Nephron progenitor cell (in vitro differentiated cells): ENCODE results near the gene CD72.
"Not testable (repeated sequence)": the region's sequence is repeated elsewhere in the genome, so short reads cannot be mapped to it uniquely, and the experiment has no call there.

Experiments
- DNase-seq: peaks from one replicate; pipeline ENCODE4 v3.0.0; 2021
- H3K27ac Mint-ChIP-seq: 2 replicates; pipeline ENCODE4 v1.8.0; 2021; ENCODE audit warnings: mild to moderate bottlenecking, moderate library complexity, mixed read lengths
- H3K27me3 Mint-ChIP-seq: 2 replicates; pipeline ENCODE4 v1.8.0; 2021; ENCODE audit warnings: mild to moderate bottlenecking, low read depth, mixed read lengths; ENCODE audit not compliant: poor library complexity
- H3K36me3 Mint-ChIP-seq: 2 replicates; pipeline ENCODE4 v1.8.0; 2021; ENCODE audit warnings: low read depth, mixed read lengths
- H3K4me1 Mint-ChIP-seq: 2 replicates; pipeline ENCODE4 v1.8.0; 2021; ENCODE audit warnings: mixed read lengths
- H3K4me3 Mint-ChIP-seq: 2 replicates; pipeline ENCODE4 v1.8.0; 2021; ENCODE audit warnings: mild to moderate bottlenecking, moderate library complexity, mixed read lengths
- H3K9me3 Mint-ChIP-seq: 2 replicates; pipeline ENCODE4 v1.8.0; 2021; ENCODE audit warnings: mild to moderate bottlenecking, moderate library complexity, mixed read lengths
- CTCF ChIP-seq: fragments of 200-600 bp; sonication (generic); IDR thresholded peaks from 2 replicates; pipeline ENCODE4 v1.5.0; 2021; ENCODE audit warnings: antibody characterized with exemption

Gene CD72

GRCh38 chr9:35579659-35580227, 38.5 kb downstream of the CD72 start:
- Mint-ChIP-seq H3K9me3 (peaks cover 33% of the 10 kb centered on the region), H3K36me3 (peaks cover 21% of the 10 kb centered on the region)
- not testable (repeated sequence) for DNase-seq, H3K27ac Mint-ChIP-seq, H3K27me3 Mint-ChIP-seq, H3K4me3 Mint-ChIP-seq, H3K4me1 Mint-ChIP-seq

- DNase-seq = no peak
- TF ChIP-seq CTCF = no peak
- H3K9me3 Mint-ChIP-seq = peaks cover 33% of the 10 kb centered on the region
- H3K27me3 Mint-ChIP-seq = peaks cover 4% of the 10 kb centered on the region
- peaks cover 21% of the 10 kb centered on the region for H3K36me3 Mint-ChIP-seq
- H3K4me3 Mint-ChIP-seq = no peak overlapping the region
- no peak overlapping the region for H3K27ac Mint-ChIP-seq
- no peaks in the 10 kb centered on the region for H3K4me1 Mint-ChIP-seq
Observed at GRCh38 chr9:35579130-35579529, 39.1 kb downstream of the CD72 start.

GRCh38 chr9:35577486-35577885, 40.7 kb downstream of the CD72 start:
- peaks cover 33% of the 10 kb centered on the region for H3K9me3 Mint-ChIP-seq
- no peak overlapping the region for H3K4me3 Mint-ChIP-seq
- no peak overlapping the region for H3K27ac Mint-ChIP-seq
- no peak for TF ChIP-seq CTCF
- no peaks in the 10 kb centered on the region for H3K4me1 Mint-ChIP-seq
- peaks cover 21% of the 10 kb centered on the region for H3K36me3 Mint-ChIP-seq
- DNase-seq = no peak
- no peaks in the 10 kb centered on the region for H3K27me3 Mint-ChIP-seq

- H3K27ac Mint-ChIP-seq = no peak overlapping the region
- DNase-seq = no peak
- no peak for TF ChIP-seq CTCF
- H3K36me3 Mint-ChIP-seq = peaks cover 10% of the 10 kb centered on the region
- no peak overlapping the region for H3K4me3 Mint-ChIP-seq
- peaks cover 14% of the 10 kb centered on the region for H3K9me3 Mint-ChIP-seq
- H3K27me3 Mint-ChIP-seq = no peaks in the 10 kb centered on the region
- no peaks in the 10 kb centered on the region for H3K4me1 Mint-ChIP-seq
Observed at GRCh38 chr9:35575478-35575877, 42.7 kb downstream of the CD72 start.

GRCh38 chr9:35574578-35575122, 43.6 kb downstream of the CD72 start:
- no peaks in the 10 kb centered on the region for H3K27me3 Mint-ChIP-seq
- peaks cover 4% of the 10 kb centered on the region for H3K36me3 Mint-ChIP-seq
- no peak overlapping the region for H3K4me3 Mint-ChIP-seq
- H3K9me3 Mint-ChIP-seq = peaks cover 8% of the 10 kb centered on the region
- no peaks in the 10 kb centered on the region for H3K4me1 Mint-ChIP-seq
- H3K27ac Mint-ChIP-seq = no peak overlapping the region
- no peak for TF ChIP-seq CTCF
- DNase-seq = no peak

GRCh38 chr9:35570709-35571504, 47.3 kb downstream of the CD72 start:
- DNase-seq = no peak
- no peak for TF ChIP-seq CTCF
- Mint-ChIP-seq H3K27ac (no peak overlapping the region), H3K4me3 (no peak overlapping the region), H3K36me3 (no peaks in the 10 kb centered on the region), H3K4me1 (no peaks in the 10 kb centered on the region), H3K27me3 (no peaks in the 10 kb centered on the region), H3K9me3 (no peaks in the 10 kb centered on the region)
